Measurements from ENCODE around the gene ANKLE1. TPM values are rescaled to one million over a fixed set of nuclear protein-coding genes. Genes with fewer than 3 reads are reported as not detected.

Gene ANKLE1
- polyA plus RNA-seq, 2 of the 4 experiments (the other 2 are of a cell fraction) = 0.56 to 0.74 TPM

DNA sequence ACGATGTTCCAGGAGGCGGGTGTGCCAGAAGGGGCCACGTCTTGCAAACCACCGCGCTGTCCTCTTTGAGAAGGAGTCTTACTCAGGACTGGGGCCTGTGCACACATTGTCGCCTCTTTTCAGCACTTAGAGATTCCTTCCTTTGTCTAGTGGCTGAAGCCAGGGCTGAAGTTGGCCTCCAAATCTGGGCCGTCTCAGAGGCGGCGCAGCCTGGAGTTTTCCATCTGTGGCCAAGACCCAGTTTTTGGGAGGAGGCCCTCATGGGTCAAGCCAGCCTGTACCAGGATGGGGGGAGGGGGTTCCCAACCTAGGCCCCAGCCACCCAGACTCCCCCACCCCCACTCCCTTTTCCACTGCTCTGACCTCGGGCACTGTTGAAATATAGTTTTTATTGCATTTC lies 41.2 kb downstream of the ANKLE1 start:
- Histone ChIP-seq H3K27ac (no peak overlapping the region), H3K4me2 (no peak overlapping the region), H3K4me3 (no peak overlapping the region), H3K9me3 (no peaks in the 10 kb centered on the region), H3K4me1 (peaks cover 2% of the 10 kb centered on the region; the same call in 2 of the 3 replicates)
- FAIRE-seq (no peak), ATAC-seq (no peak), DNase-seq (ENCODE audit: low read depth in 1 of 2, low spot score in 1 of 2) (no peak)
- ChIA-PET POLR2A (no interaction called here), CTCF (no interaction called here)
- WGBS (ENCODE audit: missing lambda C conversion rate) = 87% methylated on average over 9 of the region's 10 CpGs
- TF ChIP-seq TP53 (CRISPR knock-in tag; IDR thresholded peaks at IDR 0.05) (no peak), SMC3 (IDR thresholded peaks at IDR 0.05) (no peak), JUN (IDR thresholded peaks at IDR 0.05) (no peak), MAZ (IDR thresholded peaks at IDR 0.05; ENCODE audit: borderline replicate concordance, low read depth, low read length) (no peak), USF2 (IDR thresholded peaks at IDR 0.05) (no peak), GATA3 (IDR thresholded peaks at IDR 0.05; ENCODE audit: borderline replicate concordance) (no peak), ZSCAN20 (CRISPR knock-in tag; IDR thresholded peaks at IDR 0.05) (no peak), KDM1A (IDR thresholded peaks at IDR 0.05; ENCODE audit: low read depth) (no peak), RCOR1 (IDR thresholded peaks at IDR 0.05; ENCODE audit: low read depth, low read length) (no peak), SREBF2 (IDR thresholded peaks at IDR 0.05) (no peak), TFCP2L1 (CRISPR knock-in tag; IDR thresholded peaks at IDR 0.05) (no peak), RFX5 (IDR thresholded peaks at IDR 0.05) (no peak), EHF (CRISPR knock-in tag; IDR thresholded peaks at IDR 0.05) (no peak)
- TF ChIP-seq, protein P1, sequence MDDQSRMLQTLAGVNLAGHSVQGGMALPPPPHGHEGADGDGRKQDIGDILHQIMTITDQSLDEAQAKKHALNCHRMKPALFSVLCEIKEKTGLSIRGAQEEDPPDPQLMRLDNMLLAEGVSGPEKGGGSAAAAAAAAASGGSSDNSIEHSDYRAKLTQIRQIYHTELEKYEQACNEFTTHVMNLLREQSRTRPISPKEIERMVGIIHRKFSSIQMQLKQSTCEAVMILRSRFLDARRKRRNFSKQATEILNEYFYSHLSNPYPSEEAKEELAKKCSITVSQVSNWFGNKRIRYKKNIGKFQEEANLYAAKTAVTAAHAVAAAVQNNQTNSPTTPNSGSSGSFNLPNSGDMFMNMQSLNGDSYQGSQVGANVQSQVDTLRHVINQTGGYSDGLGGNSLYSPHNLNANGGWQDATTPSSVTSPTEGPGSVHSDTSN (IDR thresholded peaks at IDR 0.05) = no peak

GRCh38 chr19:17323300-17323963 lies 41.7 kb downstream of the ANKLE1 start:
- FAIRE-seq = no peak
- TF ChIP-seq HOXB5 (CRISPR knock-in tag; IDR thresholded peaks at IDR 0.05) (no peak), RNF2 (IDR thresholded peaks at IDR 0.05; ENCODE audit: borderline replicate concordance, low read depth) (no peak), PHF8 (IDR thresholded peaks at IDR 0.05; ENCODE audit: borderline replicate concordance, low read depth) (no peak), ZFP36 (IDR thresholded peaks at IDR 0.05; ENCODE audit: borderline replicate concordance, partially characterized antibody) (no peak), MAFK (IDR thresholded peaks at IDR 0.05; ENCODE audit: partially characterized antibody) (no peak), CBX2 (IDR thresholded peaks at IDR 0.05; ENCODE audit: borderline replicate concordance, low read depth) (no peak), RCOR1 (IDR thresholded peaks at IDR 0.05; ENCODE audit: low read depth, low read length) (no peak), BHLHE40 (IDR thresholded peaks at IDR 0.05; ENCODE audit: low read depth, low read length) (no peak), TP53 (CRISPR knock-in tag; IDR thresholded peaks at IDR 0.05) (no peak), KDM1A (IDR thresholded peaks at IDR 0.05; ENCODE audit: low read depth) (no peak), USF2 (IDR thresholded peaks at IDR 0.05) (no peak), GATA3 (IDR thresholded peaks at IDR 0.05; ENCODE audit: borderline replicate concordance) (no peak)
- TF ChIP-seq, protein P2, sequence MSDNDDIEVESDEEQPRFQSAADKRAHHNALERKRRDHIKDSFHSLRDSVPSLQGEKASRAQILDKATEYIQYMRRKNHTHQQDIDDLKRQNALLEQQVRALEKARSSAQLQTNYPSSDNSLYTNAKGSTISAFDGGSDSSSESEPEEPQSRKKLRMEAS (IDR thresholded peaks at IDR 0.05) = no peak
- TF ChIP-seq, protein P3, sequence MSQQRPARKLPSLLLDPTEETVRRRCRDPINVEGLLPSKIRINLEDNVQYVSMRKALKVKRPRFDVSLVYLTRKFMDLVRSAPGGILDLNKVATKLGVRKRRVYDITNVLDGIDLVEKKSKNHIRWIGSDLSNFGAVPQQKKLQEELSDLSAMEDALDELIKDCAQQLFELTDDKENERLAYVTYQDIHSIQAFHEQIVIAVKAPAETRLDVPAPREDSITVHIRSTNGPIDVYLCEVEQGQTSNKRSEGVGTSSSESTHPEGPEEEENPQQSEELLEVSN (IDR thresholded peaks at IDR 0.05; ENCODE audit: borderline replicate concordance, low read depth) = no peak
- 87% methylated on average over 11 of the region's 56 CpGs for WGBS (ENCODE audit: missing lambda C conversion rate)
- Histone ChIP-seq H3K4me2 (no peak overlapping the region), H3K27ac (no peak overlapping the region), H3K4me1 (no peaks in the 10 kb centered on the region), H3K9me3 (no peaks in the 10 kb centered on the region), H3K4me3 (no peak overlapping the region)
- no peak for DNase-seq (ENCODE audit: low read depth in 1 of 2, low spot score in 1 of 2)
- CTCF ChIA-PET = no interaction called here
- ATAC-seq = no peak
- POLR2A ChIA-PET = no interaction called here

Data from A549 (cell line).